Loucy (cell line): ENCODE results near the gene GLB1L.

ENCODE experiments used
- H2AFZ ChIP-seq: fragments of 200-600 bp; sonication (generic); 2 replicates; pipeline ENCODE4 v1.6.0; 2016; ENCODE audit warnings: antibody characterized with exemption, mild to moderate bottlenecking, low read length, moderate library complexity
- H3F3A ChIP-seq: fragments of 200-600 bp; 2 replicates; pipeline ENCODE4 v1.6.0; 2016; ENCODE audit warnings: antibody characterized with exemption, low read depth, mild to moderate bottlenecking
- H3K27me3 ChIP-seq: fragments of 200-600 bp; sonication (generic); 2 replicates; pipeline ENCODE4 v1.6.1; 2014; ENCODE audit warnings: low read length, mild to moderate bottlenecking; ENCODE audit not compliant: insufficient read depth, poor library complexity, severe bottlenecking
- H3K36me3 ChIP-seq: fragments of 200-600 bp; sonication (generic); 2 replicates; pipeline ENCODE4 v1.6.1; 2016; ENCODE audit warnings: low read length; ENCODE audit not compliant: insufficient read depth
- H3K4me1 ChIP-seq: fragments of 200-600 bp; sonication (generic); 2 replicates; pipeline ENCODE4 v1.5.1; 2014; ENCODE audit warnings: low read length, mild to moderate bottlenecking; ENCODE audit not compliant: insufficient read depth, poor library complexity, severe bottlenecking
- H3K4me2 ChIP-seq: fragments of 200-600 bp; sonication (generic); 2 replicates; pipeline ENCODE4 v1.6.0; 2014; ENCODE audit warnings: antibody characterized with exemption, low read length, low read depth, mild to moderate bottlenecking; ENCODE audit not compliant: poor library complexity, severe bottlenecking
- H3K4me3 ChIP-seq: fragments of 200-600 bp; sonication (generic); 2 replicates; pipeline ENCODE4 v1.5.1; 2014; ENCODE audit warnings: low read length, mild to moderate bottlenecking, mixed read lengths; ENCODE audit not compliant: poor library complexity, severe bottlenecking
- H3K79me2 ChIP-seq: fragments of 200-600 bp; sonication (generic); 2 replicates; pipeline ENCODE4 v1.6.1; 2014; ENCODE audit warnings: low read length; ENCODE audit not compliant: insufficient read depth
- H3K9ac ChIP-seq: fragments of 200-600 bp; sonication (generic); 2 replicates; pipeline ENCODE4 v1.6.0; 2014; ENCODE audit warnings: mild to moderate bottlenecking, low read depth, low read length, moderate library complexity; ENCODE audit not compliant: poor library complexity, severe bottlenecking
- H3K9me2 ChIP-seq: fragments of 200-600 bp; sonication (generic); replicated peaks from 2 replicates; pipeline ENCODE4 v1.6.1; 2016; ENCODE audit warnings: low read depth, low read length, mixed read lengths
- H3K9me3 ChIP-seq: fragments of 200-600 bp; sonication (generic); 2 replicates; pipeline ENCODE4 v1.6.1; 2014; ENCODE audit warnings: mild to moderate bottlenecking, antibody characterized with exemption, low read length, low read depth; ENCODE audit not compliant: insufficient read depth
- H4K20me1 ChIP-seq: fragments of 200-600 bp; sonication (generic); 2 replicates; pipeline ENCODE4 v1.6.0; 2014; ENCODE audit warnings: antibody characterized with exemption, low read length, mild to moderate bottlenecking; ENCODE audit not compliant: insufficient read depth, poor library complexity, severe bottlenecking
- EZH2phosphoT487 ChIP-seq: fragments of 200-600 bp; IDR thresholded peaks from 2 replicates; pipeline ENCODE4 v1.6.1; 2018; ENCODE audit warnings: antibody characterized with exemption, mild to moderate bottlenecking, moderate library complexity, borderline replicate concordance
- TF ChIP-seq, protein P1 (sequence below): fragments of 200-600 bp; sonication (generic); conservative IDR thresholded peaks from 2 replicates; pipeline ENCODE4 v1.5.1; 2014; ENCODE audit warnings: mild to moderate bottlenecking, antibody characterized with exemption, low read length

The GLB1L gene

DNA sequence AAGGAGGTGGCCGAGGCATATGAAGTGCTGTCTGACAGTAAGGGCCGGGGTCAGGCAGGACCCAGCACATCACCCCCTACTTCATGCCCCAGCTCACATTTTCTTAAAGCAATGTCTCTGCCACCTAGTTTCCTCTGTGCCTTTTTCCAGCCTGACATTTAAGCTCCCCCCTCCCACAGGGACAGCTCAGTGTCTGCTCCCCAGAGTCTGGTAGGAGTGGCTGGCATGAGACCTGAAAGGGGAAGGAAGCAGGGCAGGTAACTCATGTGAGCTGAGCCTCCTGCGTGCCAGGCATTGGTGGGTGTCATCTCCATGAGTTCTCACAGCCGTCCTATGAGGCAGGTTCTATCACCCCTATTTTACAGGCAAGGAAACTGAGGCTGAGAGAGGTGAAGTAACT lies 35.4 kb upstream of the GLB1L start:
- H3K4me2 ChIP-seq, result peak overlapping the region; percentile 78
- peaks cover 6% of the 10 kb centered on the region for H4K20me1 ChIP-seq
- no peaks in the 10 kb centered on the region for H3K27me3 ChIP-seq
- H3K9ac ChIP-seq, result no peak overlapping the region
- H3F3A ChIP-seq, result no peaks in the 10 kb centered on the region
- H3K79me2 ChIP-seq, result peaks cover 6% of the 10 kb centered on the region; the same call in 1 of the 2 replicates
- no peaks in the 10 kb centered on the region for H3K9me2 ChIP-seq
- peaks cover 23% of the 10 kb centered on the region for H3K4me1 ChIP-seq
- peak overlapping the region; percentile 75 for H3K4me3 ChIP-seq
- TF ChIP-seq EZH2phosphoT487, result no peak
- TF ChIP-seq, protein P1, sequence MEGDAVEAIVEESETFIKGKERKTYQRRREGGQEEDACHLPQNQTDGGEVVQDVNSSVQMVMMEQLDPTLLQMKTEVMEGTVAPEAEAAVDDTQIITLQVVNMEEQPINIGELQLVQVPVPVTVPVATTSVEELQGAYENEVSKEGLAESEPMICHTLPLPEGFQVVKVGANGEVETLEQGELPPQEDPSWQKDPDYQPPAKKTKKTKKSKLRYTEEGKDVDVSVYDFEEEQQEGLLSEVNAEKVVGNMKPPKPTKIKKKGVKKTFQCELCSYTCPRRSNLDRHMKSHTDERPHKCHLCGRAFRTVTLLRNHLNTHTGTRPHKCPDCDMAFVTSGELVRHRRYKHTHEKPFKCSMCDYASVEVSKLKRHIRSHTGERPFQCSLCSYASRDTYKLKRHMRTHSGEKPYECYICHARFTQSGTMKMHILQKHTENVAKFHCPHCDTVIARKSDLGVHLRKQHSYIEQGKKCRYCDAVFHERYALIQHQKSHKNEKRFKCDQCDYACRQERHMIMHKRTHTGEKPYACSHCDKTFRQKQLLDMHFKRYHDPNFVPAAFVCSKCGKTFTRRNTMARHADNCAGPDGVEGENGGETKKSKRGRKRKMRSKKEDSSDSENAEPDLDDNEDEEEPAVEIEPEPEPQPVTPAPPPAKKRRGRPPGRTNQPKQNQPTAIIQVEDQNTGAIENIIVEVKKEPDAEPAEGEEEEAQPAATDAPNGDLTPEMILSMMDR, result no peak
- H3K9me3 ChIP-seq, result no peaks in the 10 kb centered on the region
- no peaks in the 10 kb centered on the region; the same call in 1 of the 2 replicates for H3K36me3 ChIP-seq
- H2AFZ ChIP-seq, result no peak overlapping the region

DNA sequence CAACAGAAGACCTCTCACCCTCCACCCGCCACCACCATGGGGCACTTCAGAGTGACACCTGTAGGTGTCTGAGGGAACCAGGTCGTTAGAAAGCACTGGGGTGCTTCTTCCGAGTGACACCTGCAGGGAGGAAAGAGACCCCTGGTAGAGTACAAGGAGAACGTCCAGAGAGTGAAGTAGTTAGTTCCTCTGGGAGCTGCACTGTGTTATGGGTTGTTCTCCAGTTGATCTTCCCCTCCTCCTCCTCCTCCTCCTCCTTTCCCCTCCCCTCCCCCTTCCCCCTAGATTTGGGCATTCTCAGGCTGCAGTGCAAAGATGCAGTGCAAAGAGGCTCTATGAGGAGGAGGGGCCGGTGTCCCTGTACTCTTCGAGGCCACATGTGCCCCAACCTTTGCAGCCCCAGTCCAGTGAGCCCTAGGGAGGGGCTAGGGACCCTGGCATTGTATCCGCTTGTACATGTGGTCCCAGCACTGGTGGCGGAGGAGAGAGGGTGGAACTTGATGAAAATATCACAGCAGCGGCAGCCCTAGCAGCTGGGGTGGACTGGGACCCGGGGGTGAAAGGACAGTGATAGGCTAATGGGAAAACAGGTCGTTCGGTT lies 34.8 kb upstream of the GLB1L start:
- Histone ChIP-seq H3K36me3 (no peaks in the 10 kb centered on the region; the same call in 1 of the 2 replicates), H3K79me2 (peaks cover 6% of the 10 kb centered on the region; the same call in 1 of the 2 replicates), H4K20me1 (peaks cover 6% of the 10 kb centered on the region), H2AFZ (peak overlapping the region; percentile 58; the same call in 1 of the 2 replicates), H3K9ac (peak overlapping the region; percentile 76), H3K9me2 (no peaks in the 10 kb centered on the region), H3K9me3 (no peaks in the 10 kb centered on the region), H3K4me3 (peak overlapping the region; percentile 75), H3F3A (no peaks in the 10 kb centered on the region), H3K4me2 (peak overlapping the region; percentile 78), H3K4me1 (peaks cover 23% of the 10 kb centered on the region), H3K27me3 (no peaks in the 10 kb centered on the region)
- TF ChIP-seq, protein P1, result peak; percentile 31; the same call in 1 of the 2 replicates
- no peak for TF ChIP-seq EZH2phosphoT487

DNA sequence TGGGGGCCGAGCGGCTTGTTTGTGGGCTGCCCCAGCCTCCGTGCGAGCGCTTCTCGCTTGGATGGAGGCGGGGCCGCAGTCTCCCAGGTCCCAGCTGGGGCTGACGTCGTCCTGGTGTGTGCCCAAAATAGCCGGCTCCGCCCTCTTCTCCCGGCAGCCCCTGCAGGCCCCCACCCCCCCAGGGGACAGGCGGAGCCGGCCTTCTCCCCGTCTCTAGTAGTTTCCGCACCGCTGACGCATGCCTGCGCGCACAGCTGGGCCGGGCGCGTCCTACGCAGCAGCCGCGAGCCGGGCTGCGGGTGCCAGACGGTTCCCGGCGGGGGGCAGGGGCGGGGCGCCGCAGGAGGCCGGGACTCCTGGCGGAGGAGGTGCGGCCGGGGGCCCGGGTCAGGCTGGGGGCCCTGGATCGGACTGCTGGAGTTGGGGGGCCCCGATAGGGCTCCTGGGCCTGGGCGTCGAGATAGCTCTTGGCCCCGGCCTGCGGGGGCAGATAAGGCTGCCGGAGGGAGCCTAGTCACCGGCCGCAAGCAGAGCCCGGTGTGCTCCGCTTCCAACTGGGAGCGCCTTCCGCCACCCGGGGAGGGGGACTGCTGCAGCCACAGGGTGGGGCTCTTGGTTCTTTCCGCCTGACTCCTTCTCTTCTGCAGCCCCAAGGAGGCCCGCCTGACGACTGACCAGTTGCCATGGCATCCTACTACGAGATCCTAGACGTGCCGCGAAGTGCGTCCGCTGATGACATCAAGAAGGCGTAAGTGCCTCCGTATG lies 34.1 kb upstream of the GLB1L start, which contains the start of gene DNAJB2:
Gene DNAJB2 (plus strand): TSS at position 216 of the 765 bp plus-strand sequence. CDS start 468 bp downstream, at position 684.
- H3K4me2 ChIP-seq, result peak within 1 kb of the TSS; percentile 78
- H3K9ac ChIP-seq, result peak within 1 kb of the TSS; percentile 76
- peak within 1 kb of the TSS; percentile 75 for H3K4me3 ChIP-seq
- TF ChIP-seq, protein P1, result no peak
- no peak for TF ChIP-seq EZH2phosphoT487
- no peaks in the 10 kb centered on the region for H3K27me3 ChIP-seq
- no peaks in the 10 kb centered on the region for H3K9me3 ChIP-seq
- H3K36me3 ChIP-seq, result no peaks in the 10 kb centered on the region
- no peaks in the 10 kb centered on the region for H3F3A ChIP-seq
- peak within 1 kb of the TSS; percentile 96 for H2AFZ ChIP-seq
- peaks cover 6% of the 10 kb centered on the region for H4K20me1 ChIP-seq
- peaks cover 23% of the 10 kb centered on the region for H3K4me1 ChIP-seq
- H3K79me2 ChIP-seq, result peaks cover 6% of the 10 kb centered on the region; the same call in 1 of the 2 replicates
- no peaks in the 10 kb centered on the region for H3K9me2 ChIP-seq
